CD4-positive, alpha-beta memory T cell (primary cell): ENCODE results near the gene RAB3IP. TPM values are rescaled to one million over a fixed set of nuclear protein-coding genes. Genes with fewer than 3 reads are reported as not detected.

Source experiments
- CTCF ChIA-PET: fragments of 350-600 bp; sonication (Branson Sonifier 250); formaldehyde crosslinking; loops from one replicate; lab custom pipeline; 2021; ENCODE audit warnings: inconsistent platforms; ENCODE audit not compliant: partially characterized antibody; lab: Charles Lee
- POLR2A ChIA-PET: fragments of 350-600 bp; sonication (Branson Sonifier 250); formaldehyde crosslinking; loops from one replicate; lab custom pipeline; 2021; ENCODE audit not compliant: partially characterized antibody; lab: Charles Lee
- DNase-seq, 5 donors: peaks; one replicate each; pipeline versions ENCODE4 v3.0.0 to v3.0.0-alpha.2; 2020 to 2022; ENCODE audit warnings: mixed read lengths in 1 of 5
- H3K27ac ChIP-seq: one replicate; pipeline ENCODE4 v1.7.0; 2013; ENCODE audit warnings: low read depth, low read length
- H3K27me3 ChIP-seq: 2 replicates; pipeline ENCODE4 v1.7.0; 2013; ENCODE audit warnings: mild to moderate bottlenecking, low read length, moderate library complexity; ENCODE audit not compliant: insufficient read depth
- H3K36me3 ChIP-seq: 2 replicates; pipeline ENCODE4 v1.7.0; 2013; ENCODE audit warnings: mild to moderate bottlenecking, low read length, moderate library complexity; ENCODE audit not compliant: insufficient read depth
- H3K4me1 ChIP-seq: 2 replicates; pipeline ENCODE4 v1.7.0; 2013; ENCODE audit warnings: mild to moderate bottlenecking, low read length, moderate library complexity; ENCODE audit not compliant: insufficient read depth
- H3K4me3 ChIP-seq, 2 donors: one replicate each; pipeline ENCODE4 v1.7.0; 2013; ENCODE audit warnings: low read length in 2 of 2, mild to moderate bottlenecking in 1 of 2
- H3K9me3 ChIP-seq, 2 donors: one replicate each; pipeline ENCODE4 v1.7.0; 2013; ENCODE audit warnings: low read length in 2 of 2, control low read depth in 1 of 2; ENCODE audit not compliant: control insufficient read depth in 1 of 2
- H3K27ac Mint-ChIP-seq, 7 donors: one replicate each; pipeline ENCODE4 v1.8.0; 2020 to 2021; ENCODE audit warnings: mixed read lengths in 7 of 7, mild to moderate bottlenecking in 6 of 7, inconsistent platforms in 3 of 7, moderate library complexity in 3 of 7
- H3K27me3 Mint-ChIP-seq, 2 donors: one replicate each; pipeline ENCODE4 v1.8.0; 2020 to 2021; ENCODE audit warnings: mixed read lengths in 2 of 2
- H3K36me3 Mint-ChIP-seq, 2 donors: one replicate each; pipeline ENCODE4 v1.8.0; 2020 to 2021; ENCODE audit warnings: mixed read lengths in 2 of 2, inconsistent platforms in 1 of 2, mild to moderate bottlenecking in 1 of 2
- H3K4me1 Mint-ChIP-seq, 4 donors: one replicate each; pipeline ENCODE4 v1.8.0; 2020 to 2021; ENCODE audit warnings: mixed read lengths in 4 of 4, mild to moderate bottlenecking in 1 of 4
- H3K4me3 Mint-ChIP-seq, 8 donors: one replicate each; pipeline ENCODE4 v1.8.0; 2020 to 2021; ENCODE audit warnings: mixed read lengths in 8 of 8, mild to moderate bottlenecking in 7 of 8, moderate library complexity in 6 of 8, inconsistent platforms in 3 of 8
- H3K9me3 Mint-ChIP-seq, 8 donors: one replicate each; pipeline ENCODE4 v1.8.0; 2020 to 2021; ENCODE audit warnings: mixed read lengths in 8 of 8, mild to moderate bottlenecking in 5 of 8, inconsistent platforms in 3 of 8, moderate library complexity in 1 of 8
- intact Hi-C: fragments of 100-400 bp; cut with micrococcal nuclease; formaldehyde crosslinking; loops from one replicate; pipeline ENCODE4 v1.15.1; 2023
- polyA plus RNA-seq, 2 donors: library from polyadenylated mRNA; unstranded; fragments of 300-500 nt; fragmentation: Illumina TruSeq; gene quantifications; one replicate each; pipeline ENCODE4 v1.2.3, GENCODE V29; 2021
- total RNA-seq, 2 experiments: library from RNA; stranded (reverse); gene quantifications; one replicate each; pipeline ENCODE4 v1.2.3, GENCODE V29; 2021

The RAB3IP gene
- total and polyA plus RNA-seq, 4 experiments from 2014 or later: 33.1 to 43.8 (median 39.5) TPM

DNA sequence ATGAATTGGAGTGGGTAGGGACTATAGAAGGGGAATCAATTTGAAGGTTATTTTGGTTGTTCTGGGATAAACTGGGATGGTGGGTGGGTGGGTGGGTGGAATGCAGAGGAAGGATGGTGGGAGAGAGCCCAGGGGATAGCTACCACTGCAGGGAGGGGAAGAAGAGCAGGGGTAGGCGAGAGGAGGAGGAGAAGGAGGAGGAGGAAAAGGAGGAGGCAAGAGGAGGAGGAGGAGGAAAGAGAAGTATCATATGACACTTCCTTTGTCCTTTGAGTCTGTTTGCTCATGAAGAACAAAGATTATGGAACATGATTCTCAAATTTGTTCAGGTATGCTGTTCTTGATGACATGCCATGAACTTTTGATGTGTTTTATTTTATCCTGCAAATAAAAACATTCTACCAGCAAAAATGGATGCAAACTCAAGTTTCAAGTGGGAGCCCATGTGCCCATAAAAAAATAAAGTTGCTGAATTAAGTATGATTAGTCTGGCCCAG lies 35.5 kb upstream of the RAB3IP start:
- Histone ChIP-seq H3K27ac (no peak overlapping the region), H3K36me3 (no peaks in the 10 kb centered on the region), H3K4me1 (no peaks in the 10 kb centered on the region), H3K4me3 (no peak overlapping the region), H3K9me3 (no peaks in the 10 kb centered on the region), H3K27me3 (no peaks in the 10 kb centered on the region)
- Mint-ChIP-seq H3K4me3 (no peak overlapping the region), H3K27ac (no peak overlapping the region), H3K27me3 (peaks cover 9 to 14% of the 10 kb centered on the region in 2 donors), H3K4me1 (no peaks in the 10 kb centered on the region), H3K36me3 (no peaks in the 10 kb centered on the region), H3K9me3 (peaks cover 0 to 2% (median 0%) of the 10 kb centered on the region in 8 donors)
- POLR2A ChIA-PET: no interaction called here
- intact Hi-C loops: no loop called here
- CTCF ChIA-PET: interaction anchor here (0.6 kb wide), 1 partner anchor 634 kb away, joined by 3 read pairs; no protein-coding TSS in a partner anchor
- no peak for DNase-seq

- no peaks in the 10 kb centered on the region for H3K4me1 Mint-ChIP-seq
- CTCF ChIA-PET: no interaction called here
Observed at GRCh38 chr12:69704357-69704756, 34.3 kb upstream of the RAB3IP start.

DNA sequence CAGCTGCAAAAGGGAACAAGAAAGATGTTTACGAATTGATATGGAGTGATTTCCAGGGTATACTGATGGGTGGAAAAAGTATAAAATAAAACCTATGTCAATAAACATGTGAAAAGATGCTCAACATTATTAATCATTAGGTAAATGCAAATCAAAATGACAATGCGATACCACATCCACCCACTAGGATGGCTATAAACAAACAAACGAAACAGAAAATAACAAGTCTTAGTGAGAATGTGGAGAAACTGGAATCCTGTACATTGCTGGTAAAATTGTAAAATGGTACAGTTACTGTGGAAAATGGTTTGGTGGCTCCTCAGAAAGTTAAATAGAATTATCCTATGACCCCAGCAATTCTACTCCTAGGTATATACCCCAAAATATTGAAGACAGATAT lies 30.0 kb upstream of the RAB3IP start:
- Mint-ChIP-seq H3K9me3 (peaks cover 0 to 3% (median 0%) of the 10 kb centered on the region in 8 donors), H3K27me3 (peaks cover 10 to 15% of the 10 kb centered on the region in 2 donors), H3K36me3 (no peaks in the 10 kb centered on the region), H3K4me3 (no peak overlapping the region), H3K4me1 (no peaks in the 10 kb centered on the region), H3K27ac (no peak overlapping the region)
- ChIA-PET POLR2A (no interaction called here), CTCF (no interaction called here)
- H3K36me3 ChIP-seq: no peaks in the 10 kb centered on the region
- DNase-seq: no peak
- no peak overlapping the region for H3K27ac ChIP-seq
- no peaks in the 10 kb centered on the region for H3K9me3 ChIP-seq
- intact Hi-C loops: no loop called here
- no peak overlapping the region for H3K4me3 ChIP-seq
- no peaks in the 10 kb centered on the region for H3K27me3 ChIP-seq
- H3K4me1 ChIP-seq: no peaks in the 10 kb centered on the region

More at GRCh38 chr12:69704357-69704756, 34.3 kb upstream of the RAB3IP start:
- no peak overlapping the region for H3K4me3 Mint-ChIP-seq
- H3K36me3 ChIP-seq: no peaks in the 10 kb centered on the region
- POLR2A ChIA-PET: no interaction called here
- intact Hi-C loops: no loop called here
- no peak for DNase-seq
- no peaks in the 10 kb centered on the region for H3K27me3 ChIP-seq
- H3K27me3 Mint-ChIP-seq: peaks cover 11 to 14% of the 10 kb centered on the region in 2 donors
- H3K27ac ChIP-seq: no peak overlapping the region
- peaks cover 0 to 3% (median 0%) of the 10 kb centered on the region in 8 donors for H3K9me3 Mint-ChIP-seq
- no peaks in the 10 kb centered on the region for H3K36me3 Mint-ChIP-seq
- H3K4me1 ChIP-seq: no peaks in the 10 kb centered on the region
- no peak overlapping the region for H3K4me3 ChIP-seq
- H3K9me3 ChIP-seq: no peaks in the 10 kb centered on the region
- H3K27ac Mint-ChIP-seq: no peak overlapping the region

DNA sequence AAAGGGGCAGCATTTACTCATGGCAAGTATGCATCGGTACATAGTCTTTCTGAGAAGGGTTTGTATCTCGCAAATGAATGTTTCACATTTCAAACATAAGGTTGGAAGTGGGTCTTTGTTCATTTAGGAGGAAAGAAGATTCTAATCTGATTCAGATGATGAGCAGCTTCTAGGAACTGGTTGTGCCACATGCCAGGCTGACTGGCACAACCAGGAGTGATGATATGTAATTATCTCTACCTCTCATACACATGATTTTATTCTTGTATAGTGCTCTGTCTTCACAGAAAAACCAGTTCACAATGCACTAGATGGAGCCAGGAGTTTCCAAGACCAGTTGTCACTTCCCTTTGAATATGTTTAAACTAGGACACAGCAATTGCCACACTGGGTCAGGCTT lies 25.8 kb upstream of the RAB3IP start:
- Histone ChIP-seq H3K27ac (no peak overlapping the region), H3K4me1 (no peaks in the 10 kb centered on the region), H3K36me3 (no peaks in the 10 kb centered on the region), H3K27me3 (no peaks in the 10 kb centered on the region), H3K9me3 (no peaks in the 10 kb centered on the region), H3K4me3 (no peak overlapping the region)
- intact Hi-C loops: no loop called here
- H3K9me3 Mint-ChIP-seq: peaks cover 0 to 3% (median 0%) of the 10 kb centered on the region in 8 donors
- ChIA-PET POLR2A (no interaction called here), CTCF (no interaction called here)
- H3K4me1 Mint-ChIP-seq: no peaks in the 10 kb centered on the region
- H3K36me3 Mint-ChIP-seq: no peaks in the 10 kb centered on the region
- no peak overlapping the region for H3K4me3 Mint-ChIP-seq
- peaks cover 1 to 4% of the 10 kb centered on the region in 2 donors for H3K27me3 Mint-ChIP-seq
- no peak for DNase-seq
- no peak overlapping the region for H3K27ac Mint-ChIP-seq

GRCh38 chr12:69714542-69714941 lies 24.1 kb upstream of the RAB3IP start:
- DNase-seq: no peak

DNA sequence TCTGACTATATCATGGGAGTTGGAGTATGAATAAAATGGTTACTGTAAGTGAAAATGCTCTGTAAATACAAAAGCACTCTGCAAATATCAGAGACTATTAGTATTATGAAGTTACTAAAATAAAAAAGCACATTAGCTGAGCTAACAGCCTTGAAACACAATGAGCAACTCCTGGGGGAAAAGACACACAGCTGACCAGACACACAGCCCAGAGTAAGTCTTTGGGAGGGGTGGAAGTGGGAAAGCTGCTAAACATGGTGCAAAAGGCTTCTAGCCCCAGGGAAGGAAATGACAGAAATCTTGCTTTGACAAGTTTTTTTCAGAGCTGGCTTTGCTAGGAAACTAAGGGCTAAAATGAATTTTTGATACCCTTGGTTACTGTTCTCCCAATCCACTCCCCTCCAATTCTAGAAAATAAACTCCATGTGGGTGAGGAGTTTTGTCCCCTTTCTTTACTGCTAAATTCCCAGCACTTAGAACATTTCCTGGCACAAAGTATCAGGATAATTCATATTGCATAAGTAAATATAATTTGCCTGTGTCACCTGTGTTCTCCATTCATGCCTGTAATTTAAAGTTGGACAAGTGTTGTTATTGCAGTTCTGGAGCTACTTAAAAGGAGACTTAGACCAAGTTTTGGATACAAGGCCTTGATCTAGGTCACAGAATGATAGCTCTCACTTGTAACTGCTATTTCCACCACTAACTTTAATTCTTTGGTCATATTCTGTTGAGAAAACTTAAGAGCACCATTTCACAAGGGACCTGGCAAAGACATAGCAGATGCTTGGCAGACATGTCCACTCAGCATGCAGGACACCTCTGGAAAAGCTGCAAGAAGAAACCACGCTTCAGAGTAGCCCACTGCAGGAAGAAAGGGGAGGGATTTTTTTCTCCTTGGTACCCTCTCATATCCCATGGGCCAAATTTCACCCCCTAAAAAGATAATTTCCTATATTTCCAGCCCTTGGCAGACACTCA lies 19.0 kb upstream of the RAB3IP start:
- Mint-ChIP-seq H3K4me1 (no peaks in the 10 kb centered on the region), H3K27ac (no peak overlapping the region), H3K4me3 (no peak overlapping the region), H3K27me3 (peaks cover 5 to 6% of the 10 kb centered on the region in 2 donors), H3K9me3 (peaks cover 0 to 4% (median 0%) of the 10 kb centered on the region in 8 donors), H3K36me3 (no peaks in the 10 kb centered on the region)
- no peaks in the 10 kb centered on the region for H3K9me3 ChIP-seq
- no peaks in the 10 kb centered on the region for H3K27me3 ChIP-seq
- no peak for DNase-seq
- intact Hi-C loops: no loop called here
- ChIA-PET CTCF (no interaction called here), POLR2A (no interaction called here)
- no peaks in the 10 kb centered on the region for H3K4me1 ChIP-seq
- no peak overlapping the region for H3K4me3 ChIP-seq
- no peaks in the 10 kb centered on the region for H3K36me3 ChIP-seq
- H3K27ac ChIP-seq: no peak overlapping the region

More at GRCh38 chr12:69714542-69714941, 24.1 kb upstream of the RAB3IP start:
- intact Hi-C loops: no loop called here
- no peaks in the 10 kb centered on the region for H3K36me3 ChIP-seq
- Mint-ChIP-seq H3K4me3 (no peak overlapping the region), H3K27ac (no peak overlapping the region), H3K4me1 (no peaks in the 10 kb centered on the region), H3K27me3 (peaks cover 1 to 2% of the 10 kb centered on the region in 2 donors), H3K9me3 (no peaks in the 10 kb centered on the region), H3K36me3 (no peaks in the 10 kb centered on the region)
- H3K4me3 ChIP-seq: no peak overlapping the region
- H3K27ac ChIP-seq: no peak overlapping the region
- H3K4me1 ChIP-seq: no peaks in the 10 kb centered on the region
- H3K9me3 ChIP-seq: no peaks in the 10 kb centered on the region
- H3K27me3 ChIP-seq: no peaks in the 10 kb centered on the region
- POLR2A ChIA-PET: no interaction called here
- CTCF ChIA-PET: no interaction called here

DNA sequence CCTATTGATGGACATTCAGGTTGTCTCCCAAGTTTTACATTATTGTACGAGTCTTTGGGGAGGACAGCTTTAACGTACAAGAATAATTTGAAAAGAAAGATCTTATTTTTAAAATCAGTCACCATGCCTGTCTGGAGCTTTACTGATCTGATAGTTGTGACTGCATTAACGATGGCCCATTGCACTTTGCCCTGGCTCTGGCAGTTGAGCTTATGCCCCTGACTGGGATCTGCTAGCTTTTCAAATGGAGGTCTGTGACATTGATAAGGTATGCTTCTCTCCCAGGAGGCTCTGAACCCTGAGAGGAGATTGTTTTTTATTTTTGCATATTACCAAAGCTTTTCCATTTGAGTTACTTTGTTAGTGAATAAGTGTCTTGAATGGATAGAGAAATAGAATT lies 17.9 kb upstream of the RAB3IP start:
- Histone ChIP-seq H3K36me3 (no peaks in the 10 kb centered on the region), H3K4me1 (no peaks in the 10 kb centered on the region), H3K27me3 (no peaks in the 10 kb centered on the region), H3K9me3 (no peaks in the 10 kb centered on the region), H3K27ac (no peak overlapping the region), H3K4me3 (no peak overlapping the region)
- H3K4me3 Mint-ChIP-seq: no peak overlapping the region
- no peaks in the 10 kb centered on the region for H3K4me1 Mint-ChIP-seq
- intact Hi-C loops: no loop called here
- no peak overlapping the region for H3K27ac Mint-ChIP-seq
- no peaks in the 10 kb centered on the region for H3K36me3 Mint-ChIP-seq
- H3K9me3 Mint-ChIP-seq: peaks cover 0 to 9% (median 0%) of the 10 kb centered on the region in 8 donors
- ChIA-PET CTCF (interaction anchor here (0.8 kb wide), 1 partner anchor 11 kb away, joined by 3 read pairs; no protein-coding TSS in a partner anchor), POLR2A (no interaction called here)
- no peak for DNase-seq
- H3K27me3 Mint-ChIP-seq: peaks cover 3 to 6% of the 10 kb centered on the region in 2 donors
